Activated naive CD4-positive, alpha-beta T cell treated with anti-CD3 and anti-CD28 coated beads, Interleukin-2, amount 50 U/mL, for 72 hours (primary cell): Measurements from ENCODE around the gene ULK4. TPM values are rescaled to one million over a fixed set of nuclear protein-coding genes. Genes with fewer than 3 reads are reported as not detected.

ENCODE experiments used
- ATAC-seq, 2 donors: fragments of 150-1000 bp; cut with Tn5 transposase; 2 replicates each; pipeline ENCODE4 v1.10.0; 2021; ENCODE audit warnings: mild to moderate bottlenecking in 2 of 2, moderate library complexity in 2 of 2
- DNase-seq, 2 donors: peaks; one replicate each; pipeline ENCODE4 v3.0.0; 2021 to 2022; ENCODE audit warnings: low spot score in 2 of 2
- H3K27ac Mint-ChIP-seq, 2 donors: one replicate each; pipeline ENCODE4 v1.8.0; 2022; ENCODE audit warnings: mild to moderate bottlenecking in 2 of 2, mixed read lengths in 2 of 2
- H3K36me3 Mint-ChIP-seq, 2 donors: one replicate each; pipeline ENCODE4 v1.8.0; 2022; ENCODE audit warnings: mixed read lengths in 2 of 2
- H3K9me3 Mint-ChIP-seq, 2 donors: one replicate each; pipeline ENCODE4 v1.8.0; 2022; ENCODE audit warnings: mixed read lengths in 2 of 2
- total RNA-seq, 2 donors: library from RNA; stranded (reverse); gene quantifications; one replicate each; pipeline ENCODE4 v1.2.3, GENCODE V29; 2022

ULK4 gene
- total RNA-seq, 2 donors from 2014 or later, result 8.1 to 8.9 TPM

- ATAC-seq (no peak), DNase-seq (no peak)
- no peaks in the 10 kb centered on the region for H3K9me3 Mint-ChIP-seq
- no peak overlapping the region for H3K27ac Mint-ChIP-seq
- H3K36me3 Mint-ChIP-seq, result peaks cover 0 to 4% of the 10 kb centered on the region in 2 donors
Observed at GRCh38 chr3:41627477-41628087, 334.3 kb downstream of the ULK4 start.

- H3K36me3 Mint-ChIP-seq, result peaks cover 5 to 17% of the 10 kb centered on the region in 2 donors
- peaks cover 0 to 10% of the 10 kb centered on the region in 2 donors for H3K9me3 Mint-ChIP-seq
- DNase-seq (no peak), ATAC-seq (no peak)
- no peak overlapping the region for H3K27ac Mint-ChIP-seq
Observed at GRCh38 chr3:41612853-41613252, 349.1 kb downstream of the ULK4 start.

- no peak overlapping the region for H3K27ac Mint-ChIP-seq
- DNase-seq (no peak), ATAC-seq (no peak)
- H3K9me3 Mint-ChIP-seq, result peaks cover 0 to 10% of the 10 kb centered on the region in 2 donors
- H3K36me3 Mint-ChIP-seq, result peaks cover 5 to 17% of the 10 kb centered on the region in 2 donors
Observed at GRCh38 chr3:41611008-41611407, 350.9 kb downstream of the ULK4 start.

GRCh38 chr3:41608347-41608746 lies 353.6 kb downstream of the ULK4 start:
- peaks cover 0 to 5% of the 10 kb centered on the region in 2 donors for H3K9me3 Mint-ChIP-seq
- H3K27ac Mint-ChIP-seq, result peak overlapping the region; percentile 83 to 91
- ATAC-seq (peak; percentile 77 to 91), DNase-seq (no peak)
- peaks cover 5 to 17% of the 10 kb centered on the region in 2 donors for H3K36me3 Mint-ChIP-seq

GRCh38 chr3:41603807-41604206 lies 358.1 kb downstream of the ULK4 start:
- Mint-ChIP-seq H3K27ac (no peak overlapping the region), H3K9me3 (peaks cover 0 to 4% of the 10 kb centered on the region in 2 donors), H3K36me3 (no peaks in the 10 kb centered on the region)
- no peak for ATAC-seq
- no peak for DNase-seq

- ATAC-seq (no peak), DNase-seq (no peak)
- Mint-ChIP-seq H3K9me3 (peaks cover 0 to 4% of the 10 kb centered on the region in 2 donors), H3K36me3 (no peaks in the 10 kb centered on the region), H3K27ac (no peak overlapping the region)
Observed at GRCh38 chr3:41602121-41602520, 359.8 kb downstream of the ULK4 start.

- DNase-seq (no peak), ATAC-seq (peak in 1 of 2 donors; percentile 61)
- no peak overlapping the region for H3K27ac Mint-ChIP-seq
- peaks cover 0 to 5% of the 10 kb centered on the region in 2 donors for H3K9me3 Mint-ChIP-seq
- H3K36me3 Mint-ChIP-seq, result no peaks in the 10 kb centered on the region
Observed at GRCh38 chr3:41601404-41601987, 360.4 kb downstream of the ULK4 start.

- peaks cover 0 to 10% of the 10 kb centered on the region in 2 donors for H3K9me3 Mint-ChIP-seq
- DNase-seq (no peak), ATAC-seq (no peak)
- no peak overlapping the region for H3K27ac Mint-ChIP-seq
- H3K36me3 Mint-ChIP-seq, result no peaks in the 10 kb centered on the region
Observed at GRCh38 chr3:41600616-41601015, 361.3 kb downstream of the ULK4 start.

- no peak for ATAC-seq
- Mint-ChIP-seq H3K36me3 (no peaks in the 10 kb centered on the region), H3K9me3 (peaks cover 0 to 10% of the 10 kb centered on the region in 2 donors), H3K27ac (no peak overlapping the region)
- DNase-seq, result no peak
Observed at GRCh38 chr3:41599127-41599484, 362.8 kb downstream of the ULK4 start.

- DNase-seq (no peak), ATAC-seq (no peak)
- Mint-ChIP-seq H3K36me3 (no peaks in the 10 kb centered on the region), H3K9me3 (peaks cover 0 to 10% of the 10 kb centered on the region in 2 donors), H3K27ac (no peak overlapping the region)
Observed at GRCh38 chr3:41598402-41599126, 363.3 kb downstream of the ULK4 start.

- ATAC-seq, result no peak
Observed at GRCh38 chr3:41593774-41594173, 368.1 kb downstream of the ULK4 start.

GRCh38 chr3:41592753-41593510 lies 369.0 kb downstream of the ULK4 start:
- Mint-ChIP-seq H3K27ac (no peak overlapping the region), H3K9me3 (peaks cover 0 to 6% of the 10 kb centered on the region in 2 donors), H3K36me3 (no peaks in the 10 kb centered on the region)
- no peak for DNase-seq
- ATAC-seq, result no peak

More at GRCh38 chr3:41593774-41594173, 368.1 kb downstream of the ULK4 start:
- peaks cover 0 to 6% of the 10 kb centered on the region in 2 donors for H3K9me3 Mint-ChIP-seq
- H3K36me3 Mint-ChIP-seq, result no peaks in the 10 kb centered on the region
- DNase-seq, result no peak
- H3K27ac Mint-ChIP-seq, result no peak overlapping the region

GRCh38 chr3:41583014-41583413 lies 378.9 kb downstream of the ULK4 start:
- Mint-ChIP-seq H3K9me3 (no peaks in the 10 kb centered on the region), H3K27ac (no peak overlapping the region), H3K36me3 (peaks cover 0 to 6% of the 10 kb centered on the region in 2 donors)
- DNase-seq, result no peak
- no peak for ATAC-seq

GRCh38 chr3:41581700-41582099 lies 380.2 kb downstream of the ULK4 start:
- peaks cover 0 to 6% of the 10 kb centered on the region in 2 donors for H3K36me3 Mint-ChIP-seq
- H3K27ac Mint-ChIP-seq, result no peak overlapping the region
- ATAC-seq (no peak), DNase-seq (no peak)
- no peaks in the 10 kb centered on the region for H3K9me3 Mint-ChIP-seq

GRCh38 chr3:41580274-41580959 lies 381.5 kb downstream of the ULK4 start:
- Mint-ChIP-seq H3K36me3 (peaks cover 0 to 2% of the 10 kb centered on the region in 2 donors), H3K27ac (no peak overlapping the region), H3K9me3 (no peaks in the 10 kb centered on the region)
- DNase-seq, result no peak
- no peak for ATAC-seq

GRCh38 chr3:41579861-41580260 lies 382.0 kb downstream of the ULK4 start:
- Mint-ChIP-seq H3K36me3 (no peaks in the 10 kb centered on the region), H3K9me3 (no peaks in the 10 kb centered on the region), H3K27ac (no peak overlapping the region)
- DNase-seq (no peak), ATAC-seq (no peak)
